Neuronal stem cell (in vitro differentiated cells): ENCODE measurements around the gene PTMA. TPM values are rescaled to one million over a fixed set of nuclear protein-coding genes. Genes with fewer than 3 reads are reported as not detected.

Experiments used
- DNase-seq: peaks from one replicate; pipeline ENCODE4 v3.0.0-alpha.2; 2013; ENCODE audit warnings: low spot score
- H2AFZ ChIP-seq: one replicate; pipeline ENCODE4 v1.6.1; 2013; ENCODE audit warnings: mild to moderate bottlenecking, low read length, inconsistent platforms
- H2AK5ac ChIP-seq: 2 replicates; pipeline ENCODE4 v1.6.1; 2013; ENCODE audit warnings: low read depth, mild to moderate bottlenecking, inconsistent platforms, low read length, moderate library complexity, mixed read lengths
- H2BK120ac ChIP-seq: 2 replicates; pipeline ENCODE4 v1.6.1; 2013; ENCODE audit warnings: low read depth, mild to moderate bottlenecking, inconsistent platforms, low read length, moderate library complexity, mixed read lengths
- H2BK12ac ChIP-seq: one replicate; pipeline ENCODE4 v1.6.1; 2013; ENCODE audit warnings: low read length, inconsistent platforms
- H2BK15ac ChIP-seq: 2 replicates; pipeline ENCODE4 v1.6.1; 2013; ENCODE audit warnings: mild to moderate bottlenecking, low read length, inconsistent platforms, mixed read lengths
- H2BK5ac ChIP-seq: one replicate; pipeline ENCODE4 v1.6.1; 2013; ENCODE audit warnings: inconsistent platforms, mild to moderate bottlenecking, low read length, moderate library complexity
- H3K14ac ChIP-seq: one replicate; pipeline ENCODE4 v1.6.1; 2013; ENCODE audit warnings: low read length, inconsistent platforms
- H3K18ac ChIP-seq: 2 replicates; pipeline ENCODE4 v1.6.1; 2013; ENCODE audit warnings: low read length, inconsistent platforms
- H3K23ac ChIP-seq: 2 replicates; pipeline ENCODE4 v1.6.1; 2013; ENCODE audit warnings: low read depth, mild to moderate bottlenecking, mixed read lengths, low read length, inconsistent platforms; ENCODE audit not compliant: poor library complexity
- H3K27ac ChIP-seq: replicated peaks from 3 replicates; pipeline ENCODE4 v1.5.1; 2013; ENCODE audit warnings: low read length, inconsistent platforms
- H3K27me3 ChIP-seq, 3 experiments: 2 replicates each; pipeline ENCODE4 v1.6.1; 2013; ENCODE audit warnings: low read length in 3 of 3, mild to moderate bottlenecking in 2 of 3, inconsistent platforms in 1 of 3, low read depth in 1 of 3, mixed read lengths in 1 of 3, moderate library complexity in 1 of 3; ENCODE audit not compliant: control insufficient read depth in 3 of 3, insufficient read depth in 3 of 3
- H3K36me3 ChIP-seq, 2 donors: replicated peaks in 1 of 2; 2 replicates each; pipeline ENCODE4 v1.6.1; 2013; ENCODE audit warnings: low read length in 2 of 2; ENCODE audit not compliant: control insufficient read depth in 2 of 2, insufficient read depth in 2 of 2
- H3K4ac ChIP-seq: 2 replicates; pipeline ENCODE4 v1.6.1; 2013; ENCODE audit warnings: inconsistent platforms, mild to moderate bottlenecking, low read length, moderate library complexity
- H3K4me1 ChIP-seq, 2 donors: 1 replicate in 1 of 2; 2 replicates in 1 of 2; pipeline ENCODE4 v1.6.1; 2013; ENCODE audit warnings: low read length in 2 of 2, low read depth in 1 of 2; ENCODE audit not compliant: control insufficient read depth in 2 of 2, insufficient read depth in 1 of 2
- H3K4me2 ChIP-seq: one replicate; pipeline ENCODE4 v1.6.1; 2013; ENCODE audit warnings: mild to moderate bottlenecking, low read length, inconsistent platforms; ENCODE audit not compliant: insufficient read depth, poor library complexity, severe bottlenecking
- H3K4me3 ChIP-seq, 2 donors: 2 replicates each; pipeline ENCODE4 v1.5.1; 2013; ENCODE audit warnings: low read length in 2 of 2, mild to moderate bottlenecking in 2 of 2, inconsistent platforms in 1 of 2, moderate library complexity in 1 of 2
- H3K79me1 ChIP-seq: one replicate; pipeline ENCODE4 v1.6.1; 2013; ENCODE audit warnings: low read depth, mild to moderate bottlenecking, inconsistent platforms, low read length, moderate library complexity
- H3K9ac ChIP-seq: one replicate; pipeline ENCODE4 v1.6.1; 2013; ENCODE audit warnings: mild to moderate bottlenecking, low read depth, low read length, inconsistent platforms; ENCODE audit not compliant: poor library complexity
- H3K9me3 ChIP-seq, 2 donors: replicated peaks in 1 of 2; 2 replicates each; pipeline versions ENCODE3 to v1.6.1; 2013; ENCODE audit warnings: low read length in 2 of 2, mild to moderate bottlenecking in 2 of 2, inconsistent platforms in 1 of 2, low read depth in 1 of 2, mixed read lengths in 1 of 2, moderate library complexity in 1 of 2; ENCODE audit not compliant: control insufficient read depth in 2 of 2, insufficient read depth in 1 of 2
- H4K8ac ChIP-seq: one replicate; pipeline ENCODE4 v1.6.1; 2013; ENCODE audit warnings: low read depth, mild to moderate bottlenecking, inconsistent platforms, low read length, moderate library complexity
- H4K91ac ChIP-seq: one replicate; pipeline ENCODE4 v1.6.1; 2013; ENCODE audit warnings: low read length, low read depth, mild to moderate bottlenecking, inconsistent platforms; ENCODE audit not compliant: poor library complexity
- WGBS, 2 donors: extraction: QIAGEN DNeasy Blood & Tissue Kit; methylation state at CpG; one replicate each; pipeline ENCODE4 v1.1.7; 2013; ENCODE audit warnings: missing lambda C conversion rate in 2 of 2, mixed read lengths in 1 of 2; ENCODE audit not compliant: insufficient read length in 2 of 2, insufficient replicate concordance in 1 of 2; ENCODE audit errors: extremely low coverage in 2 of 2; 5-methylcytosine and 5-hydroxymethylcytosine counted together
- small RNA-seq: library from polyadenylated mRNA; stranded (forward); fragments of <200 nt; extraction: miRNeasy Mini kit (QIAGEN cat#:217004); gene quantifications from one replicate; pipeline ENCODE3, GENCODE V24; 2013; ENCODE audit not compliant: insufficient read depth

The PTMA gene

DNA sequence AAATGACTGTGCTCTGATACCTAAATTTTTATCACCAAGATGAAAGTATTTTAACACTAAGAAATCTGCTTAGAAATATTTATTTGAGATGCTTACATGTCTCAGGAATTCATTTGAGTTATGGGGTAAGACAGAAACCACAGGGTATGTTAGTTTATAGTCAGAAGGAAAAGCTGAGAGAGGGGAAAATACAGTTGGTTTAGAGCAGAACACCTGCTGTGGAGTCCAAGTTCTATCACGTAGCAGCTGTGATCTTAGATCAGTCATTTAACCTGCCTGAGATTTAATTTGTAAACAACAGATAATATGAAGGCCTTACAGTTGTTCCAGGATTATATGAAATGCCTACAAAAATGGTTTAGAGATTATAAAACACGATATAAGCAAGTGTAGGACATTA, 43.7 kb downstream of the PTMA start:
- Histone ChIP-seq H3K23ac (no peak overlapping the region), H3K27me3 (no peaks in the 10 kb centered on the region), H3K4me1 (peaks cover 0 to 5% of the 10 kb centered on the region in 2 donors), H2AFZ (no peak overlapping the region), H3K36me3 (no peaks in the 10 kb centered on the region), H2AK5ac (no peak overlapping the region), H3K4me3 (no peak overlapping the region), H2BK5ac (no peak overlapping the region), H2BK12ac (no peak overlapping the region), H4K91ac (no peak overlapping the region), H3K4ac (no peak overlapping the region), H4K8ac (no peak overlapping the region), H3K27ac (no peak overlapping the region), H3K9ac (no peak overlapping the region), H3K14ac (no peak overlapping the region), H3K4me2 (no peak overlapping the region), H3K9me3 (no peaks in the 10 kb centered on the region), H3K18ac (no peak overlapping the region), H3K79me1 (no peaks in the 10 kb centered on the region), H2BK15ac (no peak overlapping the region), H2BK120ac (no peak overlapping the region)
- WGBS, 2 donors, result no CpG with 5 or more reads among the region's 2 CpGs
- DNase-seq, result no peak

DNA sequence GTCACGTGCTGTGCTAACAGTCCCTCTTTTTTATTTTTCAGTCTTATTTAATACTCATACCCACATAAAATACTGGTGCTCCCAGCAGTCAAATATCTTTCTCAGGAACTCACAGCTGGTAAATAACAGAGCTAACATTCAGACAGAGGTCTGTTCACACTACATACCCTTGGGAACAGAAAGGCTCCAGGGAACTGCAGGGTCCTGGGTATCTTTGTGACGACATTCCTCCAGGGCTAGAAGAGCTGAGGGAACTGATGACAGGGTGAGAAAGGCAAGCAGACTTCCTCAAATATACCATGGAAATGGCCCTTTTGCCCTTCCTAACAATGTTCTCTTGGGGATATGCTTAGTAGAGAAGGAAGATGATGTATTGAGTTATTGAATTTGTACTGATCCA, 53.4 kb downstream of the PTMA start:
- no peak overlapping the region for H3K18ac ChIP-seq
- H3K4ac ChIP-seq, result no peak overlapping the region
- H3K23ac ChIP-seq, result no peak overlapping the region
- WGBS, 2 donors, result no CpG with 5 or more reads among the region's 2 CpGs
- no peaks in the 10 kb centered on the region for H3K9me3 ChIP-seq
- H3K79me1 ChIP-seq, result no peaks in the 10 kb centered on the region
- H3K4me3 ChIP-seq, result no peak overlapping the region
- H2BK15ac ChIP-seq, result no peak overlapping the region
- no peaks in the 10 kb centered on the region for H3K27me3 ChIP-seq
- H3K4me1 ChIP-seq, result peaks cover 2 to 15% of the 10 kb centered on the region in 2 donors
- H3K9ac ChIP-seq, result no peak overlapping the region
- H2BK120ac ChIP-seq, result no peak overlapping the region
- DNase-seq, result no peak
- no peaks in the 10 kb centered on the region for H3K36me3 ChIP-seq
- no peak overlapping the region for H3K27ac ChIP-seq
- H3K4me2 ChIP-seq, result no peak overlapping the region
- no peak overlapping the region for H3K14ac ChIP-seq
- H2BK12ac ChIP-seq, result no peak overlapping the region
- no peak overlapping the region for H2BK5ac ChIP-seq
- H2AFZ ChIP-seq, result no peak overlapping the region
- no peak overlapping the region for H4K8ac ChIP-seq
- no peak overlapping the region for H2AK5ac ChIP-seq
- H4K91ac ChIP-seq, result no peak overlapping the region

Small RNA genes within 50 kb of the gene (small RNA-seq; reads per million reads assigned to genes)
- not detected for gene RF00015
